Ishikawa (cell line): Measurements from ENCODE around the gene SEPTIN10.

Source experiments
- CEBPB ChIP-seq: IDR thresholded peaks from 2 replicates; pipeline ENCODE4 v1.6.1; 2012
- CREB1 ChIP-seq: IDR thresholded peaks from 2 replicates; pipeline ENCODE4 v1.6.1; 2012; ENCODE audit warnings: low read depth
- EGR1 ChIP-seq: IDR thresholded peaks from 2 replicates; pipeline ENCODE4 v1.6.1; 2012
- EP300 ChIP-seq: IDR thresholded peaks from 2 replicates; pipeline ENCODE4 v1.6.1; 2012; ENCODE audit warnings: borderline replicate concordance
- FOXM1 ChIP-seq: IDR thresholded peaks from 2 replicates; pipeline ENCODE4 v1.6.1; 2012; ENCODE audit warnings: low read depth, borderline replicate concordance
- NFIC ChIP-seq: IDR thresholded peaks from 2 replicates; pipeline ENCODE4 v1.6.1; 2012
- TAF1 ChIP-seq: IDR thresholded peaks from 2 replicates; pipeline ENCODE4 v1.6.1; 2012; ENCODE audit warnings: low read depth, mild to moderate bottlenecking
- TCF12 ChIP-seq: IDR thresholded peaks from 2 replicates; pipeline ENCODE4 v1.6.1; 2012; ENCODE audit warnings: low read depth
- TEAD4 ChIP-seq: IDR thresholded peaks from 2 replicates; pipeline ENCODE4 v1.6.1; 2012
- YY1 ChIP-seq: IDR thresholded peaks from 2 replicates; pipeline ENCODE4 v1.6.1; 2012; ENCODE audit warnings: low read depth
- ZBTB7A ChIP-seq: IDR thresholded peaks from 2 replicates; pipeline ENCODE4 v1.6.1; 2012; ENCODE audit warnings: low read depth
- TF ChIP-seq, protein P1 (sequence below): IDR thresholded peaks from 2 replicates; pipeline ENCODE4 v1.6.1; 2012
- TF ChIP-seq, protein P2 (sequence below): IDR thresholded peaks from 2 replicates; pipeline ENCODE4 v1.6.1; 2012; ENCODE audit warnings: low read depth, mild to moderate bottlenecking

DNA sequence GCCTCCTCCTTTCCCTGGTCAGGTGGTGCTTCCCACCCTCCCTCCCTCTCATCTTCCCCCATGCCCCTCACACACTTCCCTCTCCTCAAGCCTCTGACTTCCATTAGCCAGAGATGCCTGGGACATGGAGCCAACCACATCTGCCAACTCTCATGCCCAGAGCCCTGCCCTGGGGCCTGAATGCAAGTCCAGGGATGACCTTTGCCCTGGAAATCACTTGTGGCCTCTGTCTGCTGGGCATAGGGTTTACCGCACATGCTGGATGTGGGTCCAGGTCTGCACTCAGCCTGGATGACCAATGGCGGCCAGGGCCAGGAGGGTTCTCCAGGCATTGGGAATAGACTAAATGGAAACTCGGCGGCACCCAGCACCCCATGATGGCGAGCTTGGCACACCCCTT is 98.9 kb downstream of the SEPTIN10 start:
- TF ChIP-seq EP300 (no peak), FOXM1 (no peak), CEBPB (no peak), NFIC (no peak), YY1 (no peak), TEAD4 (no peak), TCF12 (no peak), EGR1 (no peak), TAF1 (no peak), CREB1 (no peak), ZBTB7A (no peak)
- TF ChIP-seq, protein P1, sequence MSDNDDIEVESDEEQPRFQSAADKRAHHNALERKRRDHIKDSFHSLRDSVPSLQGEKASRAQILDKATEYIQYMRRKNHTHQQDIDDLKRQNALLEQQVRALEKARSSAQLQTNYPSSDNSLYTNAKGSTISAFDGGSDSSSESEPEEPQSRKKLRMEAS: no peak
- TF ChIP-seq, protein P2, sequence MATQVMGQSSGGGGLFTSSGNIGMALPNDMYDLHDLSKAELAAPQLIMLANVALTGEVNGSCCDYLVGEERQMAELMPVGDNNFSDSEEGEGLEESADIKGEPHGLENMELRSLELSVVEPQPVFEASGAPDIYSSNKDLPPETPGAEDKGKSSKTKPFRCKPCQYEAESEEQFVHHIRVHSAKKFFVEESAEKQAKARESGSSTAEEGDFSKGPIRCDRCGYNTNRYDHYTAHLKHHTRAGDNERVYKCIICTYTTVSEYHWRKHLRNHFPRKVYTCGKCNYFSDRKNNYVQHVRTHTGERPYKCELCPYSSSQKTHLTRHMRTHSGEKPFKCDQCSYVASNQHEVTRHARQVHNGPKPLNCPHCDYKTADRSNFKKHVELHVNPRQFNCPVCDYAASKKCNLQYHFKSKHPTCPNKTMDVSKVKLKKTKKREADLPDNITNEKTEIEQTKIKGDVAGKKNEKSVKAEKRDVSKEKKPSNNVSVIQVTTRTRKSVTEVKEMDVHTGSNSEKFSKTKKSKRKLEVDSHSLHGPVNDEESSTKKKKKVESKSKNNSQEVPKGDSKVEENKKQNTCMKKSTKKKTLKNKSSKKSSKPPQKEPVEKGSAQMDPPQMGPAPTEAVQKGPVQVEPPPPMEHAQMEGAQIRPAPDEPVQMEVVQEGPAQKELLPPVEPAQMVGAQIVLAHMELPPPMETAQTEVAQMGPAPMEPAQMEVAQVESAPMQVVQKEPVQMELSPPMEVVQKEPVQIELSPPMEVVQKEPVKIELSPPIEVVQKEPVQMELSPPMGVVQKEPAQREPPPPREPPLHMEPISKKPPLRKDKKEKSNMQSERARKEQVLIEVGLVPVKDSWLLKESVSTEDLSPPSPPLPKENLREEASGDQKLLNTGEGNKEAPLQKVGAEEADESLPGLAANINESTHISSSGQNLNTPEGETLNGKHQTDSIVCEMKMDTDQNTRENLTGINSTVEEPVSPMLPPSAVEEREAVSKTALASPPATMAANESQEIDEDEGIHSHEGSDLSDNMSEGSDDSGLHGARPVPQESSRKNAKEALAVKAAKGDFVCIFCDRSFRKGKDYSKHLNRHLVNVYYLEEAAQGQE: no peak
